ENCODE measurements around the gene EHMT2.

The EHMT2 gene

GRCh38 chr6:31896856-31897611 is 464 bp downstream of the EHMT2 start:
- Histone ChIP-seq H3K4me1 (ENCODE audit: control insufficient read depth, insufficient read depth, low read length) (peaks cover 5% of the 10 kb centered on the region), H3K9ac (ENCODE audit: low read length) (peak overlapping the region; percentile 47), H3K4me3 (ENCODE audit: low read length) (peak overlapping the region; percentile 57), H3K36me3 (ENCODE audit: control insufficient read depth, insufficient read depth, low read length) (peaks cover 16% of the 10 kb centered on the region), H3K27me3 (ENCODE audit: control insufficient read depth, insufficient read depth, low read length) (no peaks in the 10 kb centered on the region), H3K27ac (ENCODE audit: low read depth, low read length) (peak overlapping the region; percentile 33)

- Histone ChIP-seq H3K4me1 (ENCODE audit: control insufficient read depth, insufficient read depth, low read length) (peaks cover 5% of the 10 kb centered on the region), H3K36me3 (ENCODE audit: control insufficient read depth, insufficient read depth, low read length) (peaks cover 17% of the 10 kb centered on the region), H3K4me3 (ENCODE audit: low read length) (peak overlapping the region; percentile 57), H3K27ac (ENCODE audit: low read depth, low read length) (peak overlapping the region; percentile 33), H3K9ac (ENCODE audit: low read length) (peak overlapping the region; percentile 47), H3K27me3 (ENCODE audit: control insufficient read depth, insufficient read depth, low read length) (no peaks in the 10 kb centered on the region)
Observed at GRCh38 chr6:31896493-31896855, 1.0 kb downstream of the EHMT2 start.

- no peaks in the 10 kb centered on the region for H3K4me1 ChIP-seq (ENCODE audit: control insufficient read depth, insufficient read depth, low read length)
- H3K9ac ChIP-seq (ENCODE audit: low read length), result no peak overlapping the region
- H3K4me3 ChIP-seq (ENCODE audit: low read length), result no peak overlapping the region
- peaks cover 31% of the 10 kb centered on the region for H3K36me3 ChIP-seq (ENCODE audit: control insufficient read depth, insufficient read depth, low read length)
- H3K27me3 ChIP-seq (ENCODE audit: control insufficient read depth, insufficient read depth, low read length), result no peaks in the 10 kb centered on the region
- H3K27ac ChIP-seq (ENCODE audit: low read depth, low read length), result no peak overlapping the region
Observed at GRCh38 chr6:31892821-31893220, 4.7 kb downstream of the EHMT2 start.

GRCh38 chr6:31889331-31889972 is 8.0 kb downstream of the EHMT2 start:
- Histone ChIP-seq H3K4me1 (ENCODE audit: control insufficient read depth, insufficient read depth, low read length) (no peaks in the 10 kb centered on the region), H3K9ac (ENCODE audit: low read length) (no peak overlapping the region), H3K36me3 (ENCODE audit: control insufficient read depth, insufficient read depth, low read length) (peaks cover 50% of the 10 kb centered on the region), H3K4me3 (ENCODE audit: low read length) (no peak overlapping the region), H3K27me3 (ENCODE audit: control insufficient read depth, insufficient read depth, low read length) (no peaks in the 10 kb centered on the region), H3K27ac (ENCODE audit: low read depth, low read length) (no peak overlapping the region)

GRCh38 chr6:31888276-31889258 is 8.9 kb downstream of the EHMT2 start:
- H3K4me3 ChIP-seq (ENCODE audit: low read length), result no peak overlapping the region
- H3K9ac ChIP-seq (ENCODE audit: low read length), result no peak overlapping the region
- H3K27ac ChIP-seq (ENCODE audit: low read depth, low read length), result no peak overlapping the region
- H3K27me3 ChIP-seq (ENCODE audit: control insufficient read depth, insufficient read depth, low read length), result no peaks in the 10 kb centered on the region
- peaks cover 54% of the 10 kb centered on the region for H3K36me3 ChIP-seq (ENCODE audit: control insufficient read depth, insufficient read depth, low read length)
- H3K4me1 ChIP-seq (ENCODE audit: control insufficient read depth, insufficient read depth, low read length), result no peaks in the 10 kb centered on the region

- Histone ChIP-seq H3K9ac (ENCODE audit: low read length) (no peak overlapping the region), H3K4me3 (ENCODE audit: low read length) (no peak overlapping the region), H3K27ac (ENCODE audit: low read depth, low read length) (no peak overlapping the region), H3K36me3 (ENCODE audit: control insufficient read depth, insufficient read depth, low read length) (peaks cover 52% of the 10 kb centered on the region), H3K4me1 (ENCODE audit: control insufficient read depth, insufficient read depth, low read length) (no peaks in the 10 kb centered on the region), H3K27me3 (ENCODE audit: control insufficient read depth, insufficient read depth, low read length) (no peaks in the 10 kb centered on the region)
Observed at GRCh38 chr6:31887173-31888007, 10.1 kb downstream of the EHMT2 start.

GRCh38 chr6:31886541-31886991 is 10.9 kb downstream of the EHMT2 start:
- Histone ChIP-seq H3K4me3 (ENCODE audit: low read length) (no peak overlapping the region), H3K36me3 (ENCODE audit: control insufficient read depth, insufficient read depth, low read length) (peaks cover 53% of the 10 kb centered on the region), H3K4me1 (ENCODE audit: control insufficient read depth, insufficient read depth, low read length) (no peaks in the 10 kb centered on the region), H3K27ac (ENCODE audit: low read depth, low read length) (no peak overlapping the region), H3K9ac (ENCODE audit: low read length) (no peak overlapping the region), H3K27me3 (ENCODE audit: control insufficient read depth, insufficient read depth, low read length) (no peaks in the 10 kb centered on the region)

- peaks cover 61% of the 10 kb centered on the region for H3K36me3 ChIP-seq (ENCODE audit: control insufficient read depth, insufficient read depth, low read length)
- H3K4me1 ChIP-seq (ENCODE audit: control insufficient read depth, insufficient read depth, low read length), result no peaks in the 10 kb centered on the region
- no peak overlapping the region for H3K9ac ChIP-seq (ENCODE audit: low read length)
- H3K27me3 ChIP-seq (ENCODE audit: control insufficient read depth, insufficient read depth, low read length), result no peaks in the 10 kb centered on the region
- no peak overlapping the region for H3K27ac ChIP-seq (ENCODE audit: low read depth, low read length)
- H3K4me3 ChIP-seq (ENCODE audit: low read length), result no peak overlapping the region
Observed at GRCh38 chr6:31884528-31885035, 12.9 kb downstream of the EHMT2 start.

GRCh38 chr6:31883676-31884075 is 13.8 kb downstream of the EHMT2 start:
- Histone ChIP-seq H3K9ac (ENCODE audit: low read length) (no peak overlapping the region), H3K27ac (ENCODE audit: low read depth, low read length) (no peak overlapping the region), H3K4me1 (ENCODE audit: control insufficient read depth, insufficient read depth, low read length) (no peaks in the 10 kb centered on the region), H3K4me3 (ENCODE audit: low read length) (no peak overlapping the region), H3K27me3 (ENCODE audit: control insufficient read depth, insufficient read depth, low read length) (no peaks in the 10 kb centered on the region), H3K36me3 (ENCODE audit: control insufficient read depth, insufficient read depth, low read length) (peaks cover 57% of the 10 kb centered on the region)

GRCh38 chr6:31882344-31882743 is 15.2 kb downstream of the EHMT2 start:
- Histone ChIP-seq H3K9ac (ENCODE audit: low read length) (no peak overlapping the region), H3K4me1 (ENCODE audit: control insufficient read depth, insufficient read depth, low read length) (no peaks in the 10 kb centered on the region), H3K4me3 (ENCODE audit: low read length) (no peak overlapping the region), H3K27ac (ENCODE audit: low read depth, low read length) (no peak overlapping the region), H3K27me3 (ENCODE audit: control insufficient read depth, insufficient read depth, low read length) (no peaks in the 10 kb centered on the region), H3K36me3 (ENCODE audit: control insufficient read depth, insufficient read depth, low read length) (peaks cover 46% of the 10 kb centered on the region)

GRCh38 chr6:31881136-31881859 is 16.2 kb downstream of the EHMT2 start:
- Histone ChIP-seq H3K4me3 (ENCODE audit: low read length) (no peak overlapping the region), H3K4me1 (ENCODE audit: control insufficient read depth, insufficient read depth, low read length) (no peaks in the 10 kb centered on the region), H3K27me3 (ENCODE audit: control insufficient read depth, insufficient read depth, low read length) (no peaks in the 10 kb centered on the region), H3K9ac (ENCODE audit: low read length) (no peak overlapping the region), H3K36me3 (ENCODE audit: control insufficient read depth, insufficient read depth, low read length) (peaks cover 35% of the 10 kb centered on the region), H3K27ac (ENCODE audit: low read depth, low read length) (no peak overlapping the region)

Data from rectal smooth muscle tissue (tissue), 1 donor.